A673 (cell line): Measurements from ENCODE around the gene FBXO31.

Experiments used
- CTCF ChIP-seq: fragments of 300-800, 200-600 bp; sonication (generic); conservative IDR thresholded peaks from 2 replicates; pipeline ENCODE4 v1.5.1; 2017; ENCODE audit warnings: low read depth, mild to moderate bottlenecking, antibody characterized with exemption, low read length, moderate library complexity, mixed read lengths
- EZH2 ChIP-seq: fragments of 200-600 bp; sonication (generic); IDR thresholded peaks from 2 replicates; pipeline ENCODE4 v1.6.1; 2017; ENCODE audit warnings: borderline replicate concordance, low read depth, mild to moderate bottlenecking, mixed read lengths, antibody characterized with exemption, low read length; ENCODE audit not compliant: poor library complexity, severe bottlenecking

- no peak for TF ChIP-seq EZH2
- no peak for TF ChIP-seq CTCF
These were observed 45.3 kb downstream of the FBXO31 start for GRCh38 chr16:87338155-87338765.
